Measurements from ENCODE around the gene SLC35F3. TPM values are rescaled to one million over a fixed set of nuclear protein-coding genes. Genes with fewer than 3 reads are reported as not detected.
A peak's percentile ranks its signal among the peaks of the same experiment; 100 is the strongest.
"Not testable (repeated sequence)": the region's sequence is repeated elsewhere in the genome, so short reads cannot be mapped to it uniquely, and the experiment has no call there.

The SLC35F3 gene
- polyA plus RNA-seq, 1 donor = 0.58 TPM

GRCh38 chr1:234295068-234295467 lies 390.6 kb downstream of the SLC35F3 start:
- DNase-seq = no peak

GRCh38 chr1:234295626-234296025 lies 391.1 kb downstream of the SLC35F3 start:
- DNase-seq = no peak

- DNase-seq = no peak
Measured at GRCh38 chr1:234296496-234296895, 392.0 kb downstream of the SLC35F3 start.

- no peak for DNase-seq
Measured at GRCh38 chr1:234297668-234298067, 393.2 kb downstream of the SLC35F3 start.

- DNase-seq = no peak
Measured at GRCh38 chr1:234300096-234300495, 395.6 kb downstream of the SLC35F3 start.

GRCh38 chr1:234301663-234302062 lies 397.2 kb downstream of the SLC35F3 start:
- not testable (repeated sequence) for DNase-seq

- no peak for DNase-seq
Measured at GRCh38 chr1:234302354-234302962, 398.0 kb downstream of the SLC35F3 start.

- DNase-seq = no peak
Measured at GRCh38 chr1:234303231-234303630, 398.8 kb downstream of the SLC35F3 start.

- DNase-seq = no peak
Measured at GRCh38 chr1:234307726-234308125, 403.2 kb downstream of the SLC35F3 start.

GRCh38 chr1:234309243-234309597 lies 404.7 kb downstream of the SLC35F3 start:
- DNase-seq = no peak

GRCh38 chr1:234309598-234310459 lies 405.4 kb downstream of the SLC35F3 start:
- DNase-seq = peak; percentile 19

GRCh38 chr1:234310460-234310817 lies 406.0 kb downstream of the SLC35F3 start:
- DNase-seq = no peak

- DNase-seq = no peak
Measured at GRCh38 chr1:234311414-234311813, 406.9 kb downstream of the SLC35F3 start.

GRCh38 chr1:234313171-234313570 lies 408.7 kb downstream of the SLC35F3 start:
- no peak for DNase-seq

GRCh38 chr1:234315091-234315541 lies 410.6 kb downstream of the SLC35F3 start:
- no peak for DNase-seq

- DNase-seq = no peak
Measured at GRCh38 chr1:234315588-234315987, 411.1 kb downstream of the SLC35F3 start.

- no peak for DNase-seq
Measured at GRCh38 chr1:234316486-234316885, 412.0 kb downstream of the SLC35F3 start.

GRCh38 chr1:234316937-234317336 lies 412.5 kb downstream of the SLC35F3 start:
- DNase-seq = no peak

GRCh38 chr1:234320069-234320468 lies 415.6 kb downstream of the SLC35F3 start:
- no peak for DNase-seq

GRCh38 chr1:234320549-234320948 lies 416.1 kb downstream of the SLC35F3 start:
- DNase-seq = no peak

- no peak for DNase-seq
Measured at GRCh38 chr1:234321231-234321630, 416.8 kb downstream of the SLC35F3 start.

GRCh38 chr1:234322097-234322496 lies 417.6 kb downstream of the SLC35F3 start:
- DNase-seq = no peak

- no peak for DNase-seq
Measured at GRCh38 chr1:234322979-234323378, 418.5 kb downstream of the SLC35F3 start.

GRCh38 chr1:234324821-234325220 lies 420.3 kb downstream of the SLC35F3 start:
- no peak for DNase-seq
